NCI-H2196 treated with DMSO at 0.1 percent for 48 hours (cell line): Measurements from ENCODE around the gene CENPA.
"Not testable (repeated sequence)": the region's sequence is repeated elsewhere in the genome, so short reads cannot be mapped to it uniquely, and the experiment has no call there.

Experiments used
- DNase-seq: peaks from one replicate; lab custom pipeline; 2025; ENCODE audit not compliant: unreplicated experiment; lab: John Stamatoyannopoulos, UW

The CENPA gene

DNA sequence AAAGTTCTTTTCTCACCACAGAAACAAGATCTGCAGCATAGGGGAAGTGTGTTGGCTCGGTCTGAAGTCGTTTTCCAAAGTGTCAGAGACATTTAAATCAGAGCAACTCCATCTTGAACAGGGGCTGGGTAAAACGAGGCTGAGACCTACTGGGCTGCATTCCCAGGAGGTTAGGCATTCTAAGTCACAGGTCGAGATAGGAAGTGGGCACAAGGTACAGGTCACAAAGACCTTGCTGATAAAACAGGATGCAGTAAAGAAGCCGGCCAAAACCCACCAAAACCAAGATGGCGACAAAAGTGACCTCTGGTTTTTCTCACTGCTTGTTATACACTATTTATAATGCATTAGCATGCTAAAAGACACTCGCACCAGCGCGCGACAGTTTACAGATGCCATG lies 24.9 kb upstream of the CENPA start:
- not testable (repeated sequence) for DNase-seq

GRCh38 chr2:26763019-26763418 lies 22.8 kb upstream of the CENPA start:
- DNase-seq = no peak

GRCh38 chr2:26764078-26764887 lies 21.6 kb upstream of the CENPA start, which contains the start of gene SLC35F6:
TSS of gene SLC35F6 (plus strand) at chr2:26764284. CDS start at chr2:26764350, 66 bp downstream.
- peak; percentile 56 for DNase-seq

GRCh38 chr2:26764906-26765305 lies 20.9 kb upstream of the CENPA start:
- no peak for DNase-seq

DNA sequence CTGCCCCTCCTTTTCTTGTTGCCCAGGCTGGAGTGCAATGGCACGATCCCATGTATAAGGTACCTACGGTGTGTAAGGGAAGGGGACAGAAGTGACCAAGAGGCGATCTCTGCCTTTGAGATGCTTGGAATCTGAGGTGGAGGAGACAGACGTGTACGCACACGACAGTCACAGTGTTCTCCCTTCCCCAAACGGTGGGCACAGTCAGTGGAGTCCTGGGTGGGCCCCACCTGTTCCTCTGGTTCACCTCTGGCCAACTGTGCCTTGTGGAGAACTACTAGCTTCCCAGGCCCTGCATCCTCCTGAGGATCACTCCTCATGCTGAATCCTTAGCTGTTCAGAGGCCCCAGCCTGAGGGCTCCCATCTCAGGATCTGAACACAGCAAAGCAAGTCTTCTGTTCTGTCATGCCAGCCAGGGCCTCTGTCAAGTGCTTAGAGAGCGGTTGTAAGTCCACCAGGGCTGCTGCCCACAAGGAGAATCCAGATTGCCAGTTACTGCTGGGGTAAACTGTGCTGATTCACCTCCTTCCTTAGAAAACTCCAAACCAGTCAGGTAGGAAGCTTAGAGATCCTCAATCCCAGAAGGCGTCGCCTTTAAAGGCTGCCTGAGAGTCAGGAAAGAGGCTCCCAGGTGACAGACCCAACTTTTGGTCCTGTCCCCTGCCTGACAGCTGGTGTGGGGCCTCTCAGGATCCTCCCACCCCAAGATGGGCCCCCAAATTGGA lies 20.2 kb upstream of the CENPA start:
- DNase-seq = no peak

DNA sequence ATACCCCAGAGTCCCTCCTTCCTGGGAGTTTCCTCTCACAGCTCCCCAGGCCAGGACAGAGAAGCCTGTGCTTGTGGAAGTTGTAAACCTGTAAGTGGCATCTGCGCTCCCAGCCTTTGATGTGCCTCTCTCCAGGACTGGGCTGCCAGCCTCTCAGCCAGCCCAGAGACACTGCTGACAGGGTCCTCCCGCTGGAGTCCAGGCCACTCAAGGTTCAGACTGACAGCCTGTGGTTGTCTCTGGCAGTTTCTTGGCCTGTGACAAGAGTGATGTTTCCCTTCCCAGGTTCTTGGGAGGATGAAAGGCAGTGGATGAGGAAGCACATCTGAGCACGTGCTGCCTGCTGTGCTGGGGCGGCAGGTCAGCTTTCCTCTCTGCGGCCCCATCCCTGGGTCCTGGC lies 18.7 kb upstream of the CENPA start:
- DNase-seq = no peak

GRCh38 chr2:26767894-26768487 lies 17.9 kb upstream of the CENPA start:
- peak; percentile 34 for DNase-seq

DNA sequence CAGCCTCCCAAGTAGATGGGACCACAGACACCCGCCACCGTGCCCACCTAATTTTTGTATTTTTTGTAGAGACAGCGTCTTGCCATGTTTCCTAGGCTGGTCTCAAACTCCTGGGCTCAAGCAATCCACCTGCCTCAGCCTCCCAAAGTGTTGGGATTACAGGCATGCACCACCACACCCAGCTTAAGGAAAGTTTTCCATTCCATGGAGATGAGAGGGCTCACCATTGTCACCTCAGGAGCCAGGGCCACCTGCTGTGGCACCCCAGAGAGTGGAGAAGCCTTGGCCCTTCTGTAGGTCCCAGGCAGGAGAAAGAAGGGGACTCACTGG lies 17.1 kb upstream of the CENPA start:
- DNase-seq = no peak

- no peak for DNase-seq
Measured at GRCh38 chr2:26769089-26769761, 16.6 kb upstream of the CENPA start.

GRCh38 chr2:26770986-26771586 lies 14.8 kb upstream of the CENPA start:
- DNase-seq = peak; percentile 83

DNA sequence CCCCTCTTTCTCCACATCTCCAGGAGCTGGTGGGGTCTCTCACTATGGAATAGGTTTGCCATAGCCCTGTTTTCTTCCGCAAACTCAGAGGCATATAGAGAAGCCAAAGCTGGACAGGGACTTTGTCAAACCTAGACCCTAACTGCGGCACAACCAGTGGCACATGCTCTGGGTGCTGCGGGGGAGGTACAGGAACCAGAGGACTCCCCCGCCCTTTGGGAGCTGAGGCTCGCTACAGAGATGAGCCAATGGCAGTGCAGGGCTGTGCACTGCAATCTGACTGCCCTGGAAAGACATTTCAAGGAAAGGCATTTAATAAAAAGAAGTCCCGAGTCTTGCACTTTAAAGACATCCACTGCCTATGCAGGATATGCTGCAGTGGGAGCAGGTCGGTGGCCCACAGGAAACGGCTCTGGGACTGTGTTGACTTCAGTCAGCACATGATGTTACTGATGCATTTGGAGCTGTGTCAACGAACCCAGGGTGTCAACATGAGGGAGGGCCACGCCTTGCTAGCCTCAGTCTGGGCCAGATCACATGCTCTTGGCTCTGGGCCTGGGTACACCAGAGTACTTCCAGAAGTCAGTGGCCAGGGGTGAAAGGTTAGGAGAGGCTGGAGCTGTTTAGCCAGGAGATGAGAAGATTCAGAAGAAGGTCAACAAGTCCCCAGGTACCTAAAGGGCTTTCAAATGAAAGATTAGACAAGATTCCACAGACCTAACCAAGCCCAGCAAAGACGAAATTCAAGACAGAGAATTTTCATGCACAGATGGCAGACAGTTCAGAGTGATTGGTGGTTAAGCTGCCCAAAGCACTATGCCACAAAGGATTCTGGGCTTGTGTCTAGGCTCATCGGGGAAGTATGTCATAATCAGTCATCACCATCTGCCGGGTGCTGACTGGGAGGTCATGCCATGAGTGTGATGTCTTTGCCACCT lies 13.5 kb upstream of the CENPA start:
- DNase-seq = peak; percentile 86

DNA sequence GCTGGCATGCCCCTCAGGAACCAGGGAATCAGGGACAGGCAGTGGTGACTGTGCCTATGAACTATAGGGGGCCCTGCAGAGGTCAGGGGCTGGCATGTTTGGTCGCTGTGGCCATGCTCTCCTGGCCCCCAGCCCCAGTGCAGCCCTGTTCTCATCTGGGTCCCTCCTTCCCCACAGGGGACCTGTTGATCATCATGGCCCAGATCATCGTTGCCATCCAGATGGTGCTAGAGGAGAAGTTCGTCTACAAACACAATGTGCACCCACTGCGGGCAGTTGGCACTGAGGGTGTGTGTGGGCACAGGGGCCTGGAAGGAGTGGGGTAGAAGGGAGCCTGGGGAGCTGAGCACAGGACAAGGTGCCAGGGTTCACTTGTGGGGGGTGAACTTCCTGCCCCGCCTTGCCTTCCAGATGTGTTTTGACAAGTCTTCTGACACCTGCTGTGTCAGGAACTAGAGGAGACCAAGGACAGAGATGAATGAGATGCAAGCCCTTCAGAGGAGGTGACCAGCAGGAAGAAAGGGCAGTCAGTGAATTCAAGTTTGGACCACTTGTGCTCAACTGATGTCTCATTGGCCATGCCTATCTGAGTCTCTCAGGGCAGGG lies 9.6 kb upstream of the CENPA start:
- no peak for DNase-seq

GRCh38 chr2:26778098-26778497 lies 7.8 kb upstream of the CENPA start:
- DNase-seq = no peak

GRCh38 chr2:26778507-26778906 lies 7.3 kb upstream of the CENPA start:
- no peak for DNase-seq

DNA sequence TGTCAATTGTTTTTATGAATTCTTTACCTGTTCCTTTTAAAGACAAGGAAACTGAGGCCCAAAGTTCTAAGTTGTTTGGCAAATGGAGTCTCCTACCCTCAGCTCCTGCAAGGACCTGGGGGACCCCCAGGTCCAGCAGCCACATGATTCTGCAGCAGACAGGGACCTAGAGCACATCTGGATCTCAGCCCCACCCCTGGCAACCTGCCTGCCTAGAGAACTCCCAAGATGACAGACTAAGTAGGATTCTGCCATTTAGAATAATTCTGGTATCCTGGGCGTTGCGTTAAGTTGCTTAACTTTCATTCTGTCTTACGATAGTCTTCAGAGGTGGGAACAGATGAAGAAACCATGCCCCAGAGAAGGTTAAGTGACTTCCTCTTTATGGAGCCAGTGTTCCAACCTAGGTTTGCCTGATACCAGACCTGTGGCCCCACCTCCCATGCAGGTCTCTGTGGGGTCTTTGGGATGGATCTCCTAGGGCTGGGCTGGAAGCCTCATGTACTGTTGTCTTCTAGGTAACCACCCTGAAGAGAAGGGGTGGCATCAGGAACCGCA lies 5.6 kb upstream of the CENPA start:
- DNase-seq = no peak

- DNase-seq = no peak
Measured at GRCh38 chr2:26782876-26783704, 2.8 kb upstream of the CENPA start.

GRCh38 chr2:26784570-26785234 lies 1.2 kb upstream of the CENPA start:
- no peak for DNase-seq
